Peyer's patch (tissue), 4 donors: ENCODE results near the gene KIN. TPM values are rescaled to one million over a fixed set of nuclear protein-coding genes. Genes with fewer than 3 reads are reported as not detected.
"Not testable (repeated sequence)": the region's sequence is repeated elsewhere in the genome, so short reads cannot be mapped to it uniquely, and the experiment has no call there.

Experiments used
- DNase-seq, 3 donors: peaks; one replicate each; pipeline ENCODE4 v3.0.0-alpha.2; 2017 to 2019
- H3K27ac ChIP-seq, 4 donors: fragments of 200-600 bp; sonication (generic); one replicate each; pipeline ENCODE4 v1.5.1; 2016 to 2019
- H3K27me3 ChIP-seq, 2 donors: fragments of 200-600 bp; sonication (generic); one replicate each; pipeline ENCODE4 v1.5.1; 2019
- H3K36me3 ChIP-seq, 3 donors: fragments of 200-600 bp; sonication (generic); one replicate each; pipeline ENCODE4 v1.5.1; 2016 to 2019
- H3K4me1 ChIP-seq, 4 donors: fragments of 200-600 bp; sonication (generic); one replicate each; pipeline ENCODE4 v1.5.1; 2016 to 2019
- H3K4me3 ChIP-seq, 4 donors: fragments of 200-600 bp; sonication (generic); 1 replicate in 3 of 4; 2 replicates in 1 of 4; pipeline ENCODE4 v1.5.1; 2016 to 2019; ENCODE audit warnings: mild to moderate bottlenecking in 1 of 4
- H3K9me3 ChIP-seq, 4 donors: fragments of 200-600 bp; sonication (generic); one replicate each; pipeline ENCODE4 v1.5.1; 2016 to 2019; ENCODE audit warnings: mild to moderate bottlenecking in 1 of 4
- CTCF ChIP-seq, 6 experiments: fragments of 450-650 bp in 4 of 6; fragments of 200-600 bp in 2 of 6; sonication (generic) in 1 of 6; IDR thresholded peaks; one replicate each; pipeline ENCODE4 v1.5.1; 2017 to 2019; ENCODE audit warnings: antibody characterized with exemption in 6 of 6, mild to moderate bottlenecking in 3 of 6, moderate library complexity in 1 of 6
- POLR2A ChIP-seq, 2 donors: fragments of 450-650 bp; IDR thresholded peaks; one replicate each; pipeline ENCODE4 v1.5.1; 2017; ENCODE audit warnings: antibody characterized with exemption in 2 of 2, mild to moderate bottlenecking in 2 of 2, moderate library complexity in 2 of 2
- total RNA-seq, 4 donors: library from RNA; depleted of rRNA; stranded (reverse); fragments of >200 nt; gene quantifications; one replicate each; pipeline ENCODE4 v1.1.0, GENCODE V29; 2016

KIN gene
- total RNA-seq, 4 donors from 2014 or later = 8.9 to 25.6 (median 11.8) TPM

- no peak for TF ChIP-seq CTCF (IDR thresholded peaks at IDR 0.05)
- TF ChIP-seq POLR2A (IDR thresholded peaks at IDR 0.05) = no peak
- H3K36me3 ChIP-seq = no peaks in the 10 kb centered on the region
- H3K4me1 ChIP-seq = no peaks in the 10 kb centered on the region
- H3K4me3 ChIP-seq = no peak overlapping the region
- no peaks in the 10 kb centered on the region for H3K9me3 ChIP-seq
- no peak overlapping the region for H3K27ac ChIP-seq
- no peak for DNase-seq
- H3K27me3 ChIP-seq = no peaks in the 10 kb centered on the region
These were observed 67.3 kb downstream of the KIN start for GRCh38 chr10:7720478-7720877.

GRCh38 chr10:7718685-7719084, 69.1 kb downstream of the KIN start:
- Histone ChIP-seq H3K27ac (no peak overlapping the region), H3K36me3 (no peaks in the 10 kb centered on the region), H3K4me1 (no peaks in the 10 kb centered on the region), H3K9me3 (no peaks in the 10 kb centered on the region), H3K4me3 (no peak overlapping the region), H3K27me3 (no peaks in the 10 kb centered on the region)
- DNase-seq = no peak
- TF ChIP-seq POLR2A (IDR thresholded peaks at IDR 0.05) (no peak), CTCF (IDR thresholded peaks at IDR 0.05) (no peak)

GRCh38 chr10:7717767-7718166, 70.0 kb downstream of the KIN start:
- no peaks in the 10 kb centered on the region for H3K4me1 ChIP-seq
- no peaks in the 10 kb centered on the region for H3K27me3 ChIP-seq
- no peaks in the 10 kb centered on the region for H3K9me3 ChIP-seq
- H3K36me3 ChIP-seq = no peaks in the 10 kb centered on the region
- TF ChIP-seq POLR2A (IDR thresholded peaks at IDR 0.05) (no peak), CTCF (IDR thresholded peaks at IDR 0.05) (no peak)
- no peak overlapping the region for H3K4me3 ChIP-seq
- H3K27ac ChIP-seq = no peak overlapping the region
- DNase-seq = no peak

GRCh38 chr10:7715515-7715914, 72.3 kb downstream of the KIN start:
- no peak overlapping the region for H3K27ac ChIP-seq
- no peaks in the 10 kb centered on the region for H3K4me1 ChIP-seq
- H3K36me3 ChIP-seq = no peaks in the 10 kb centered on the region
- no peak for DNase-seq
- H3K4me3 ChIP-seq = no peak overlapping the region
- H3K9me3 ChIP-seq = no peaks in the 10 kb centered on the region
- TF ChIP-seq POLR2A (IDR thresholded peaks at IDR 0.05) = no peak
- no peak for TF ChIP-seq CTCF (IDR thresholded peaks at IDR 0.05)
- no peaks in the 10 kb centered on the region for H3K27me3 ChIP-seq

- DNase-seq, H3K4me3 ChIP-seq, H3K27ac ChIP-seq, H3K27me3 ChIP-seq, H3K4me1 ChIP-seq, H3K36me3 ChIP-seq, H3K9me3 ChIP-seq: not testable (repeated sequence)
These were observed 76.7 kb downstream of the KIN start for GRCh38 chr10:7711075-7711474.

GRCh38 chr10:7710446-7710845, 77.3 kb downstream of the KIN start:
- no peaks in the 10 kb centered on the region for H3K27me3 ChIP-seq
- no peaks in the 10 kb centered on the region for H3K36me3 ChIP-seq
- no peaks in the 10 kb centered on the region for H3K4me1 ChIP-seq
- H3K27ac ChIP-seq = no peak overlapping the region
- H3K9me3 ChIP-seq = no peaks in the 10 kb centered on the region
- TF ChIP-seq POLR2A (IDR thresholded peaks at IDR 0.05) (no peak), CTCF (IDR thresholded peaks at IDR 0.05) (no peak)
- H3K4me3 ChIP-seq = no peak overlapping the region
- no peak for DNase-seq
